ENCODE measurements around the gene PINLYP. TPM values are rescaled to one million over a fixed set of nuclear protein-coding genes. Genes with fewer than 3 reads are reported as not detected.

PINLYP gene
- total RNA-seq, result 10 to 100 TPM in 1 of 2 donors, 1 to 10 TPM in 1; 6.6 to 11.9 TPM

- Histone ChIP-seq H3K9me3 (no peaks in the 10 kb centered on the region), H3K27me3 (replicated peaks; ENCODE audit: insufficient read depth) (no peaks in the 10 kb centered on the region), H3K4me3 (peak within 1 kb of the TSS; percentile 98), H3K27ac (peak within 1 kb of the TSS; percentile 78 to 89), H3K4me1 (ENCODE audit: control insufficient read depth in 1 of 2, low read depth in 2 of 2) (peaks cover 10 to 13% of the 10 kb centered on the region in 2 donors), H3K36me3 (no peaks in the 10 kb centered on the region)
- no peak for TF ChIP-seq CTCF (IDR thresholded peaks at IDR 0.05)
- DNase-seq (ENCODE audit: low spot score), result peak; percentile 97
- ATAC-seq (ENCODE audit: insufficient number of reproducible peaks, low FRiP score, low read depth), result peak; percentile 94
These were observed at the start of gene PINLYP, which contains the start of gene XRCC1 for GRCh38 chr19:43575156-43575950. Gene PINLYP (plus strand): TSS chr19:43575801. CDS start chr19:43577192, 1,391 bp downstream. Gene XRCC1 (minus strand): TSS chr19:43575527. CDS start chr19:43575458, 69 bp downstream.

- H3K36me3 ChIP-seq, result no peaks in the 10 kb centered on the region
- no peaks in the 10 kb centered on the region for H3K9me3 ChIP-seq
- no peak for TF ChIP-seq CTCF (IDR thresholded peaks at IDR 0.05)
- H3K4me3 ChIP-seq, result peak overlapping the region; percentile 94
- peak overlapping the region; percentile 74 to 82 for H3K27ac ChIP-seq
- DNase-seq (ENCODE audit: low spot score) (no peak), ATAC-seq (ENCODE audit: insufficient number of reproducible peaks, low FRiP score, low read depth) (no peak)
- H3K27me3 ChIP-seq (replicated peaks; ENCODE audit: insufficient read depth), result no peaks in the 10 kb centered on the region
- H3K4me1 ChIP-seq (ENCODE audit: control insufficient read depth in 1 of 2, low read depth in 2 of 2), result peaks cover 7 to 27% of the 10 kb centered on the region in 2 donors
These were observed 49.5 kb upstream of the PINLYP start for GRCh38 chr19:43525836-43526771.

- Histone ChIP-seq H3K27ac (peak within 1 kb of the TSS; percentile 74 to 82), H3K27me3 (replicated peaks; ENCODE audit: insufficient read depth) (no peaks in the 10 kb centered on the region), H3K9me3 (no peaks in the 10 kb centered on the region), H3K36me3 (no peaks in the 10 kb centered on the region), H3K4me3 (peak within 1 kb of the TSS; percentile 94), H3K4me1 (ENCODE audit: control insufficient read depth in 1 of 2, low read depth in 2 of 2) (peaks cover 7 to 31% of the 10 kb centered on the region in 2 donors)
- ATAC-seq (ENCODE audit: insufficient number of reproducible peaks, low FRiP score, low read depth) (no peak), DNase-seq (ENCODE audit: low spot score) (peak; percentile 37)
- TF ChIP-seq CTCF (IDR thresholded peaks at IDR 0.05), result no peak
These were observed 48.4 kb upstream of the PINLYP start, which contains the start of gene ETHE1 for GRCh38 chr19:43526884-43527859. Gene ETHE1 (minus strand): TSS chr19:43527201. CDS start chr19:43527177, 24 bp downstream.

- H3K4me1 ChIP-seq (ENCODE audit: control insufficient read depth in 1 of 2, low read depth in 2 of 2), result peaks cover 7 to 37% of the 10 kb centered on the region in 2 donors
- DNase-seq (ENCODE audit: low spot score), result peak; percentile 15
- ATAC-seq (ENCODE audit: insufficient number of reproducible peaks, low FRiP score, low read depth), result no peak
- TF ChIP-seq CTCF (IDR thresholded peaks at IDR 0.05), result no peak
- H3K36me3 ChIP-seq, result no peaks in the 10 kb centered on the region
- H3K4me3 ChIP-seq, result peak overlapping the region; percentile 94
- H3K27me3 ChIP-seq (replicated peaks; ENCODE audit: insufficient read depth), result no peaks in the 10 kb centered on the region
- H3K9me3 ChIP-seq, result no peaks in the 10 kb centered on the region
- peak overlapping the region; percentile 74 to 82 for H3K27ac ChIP-seq
These were observed 47.6 kb upstream of the PINLYP start for GRCh38 chr19:43527860-43528622.

Data from thoracic aorta (tissue), 2 donors.